AG04449 (cell line): ENCODE data around the gene ARTN.

Source experiments
- CTCF ChIA-PET: fragments of 350-600 bp; formaldehyde crosslinking; extraction: SDS; loops from one replicate; lab custom pipeline; 2021; ENCODE audit warnings: antibody characterized with exemption; lab: Yijun Ruan, JAX
- POLR2A ChIA-PET: fragments of 400-600, 350-600 bp; formaldehyde crosslinking; extraction: SDS; loops from one replicate; lab custom pipeline; 2020; ENCODE audit warnings: antibody characterized with exemption, inconsistent platforms; lab: Yijun Ruan, JAX
- DNase-seq: peaks from one replicate; pipeline ENCODE4 v3.0.0-alpha.2; 2010; ENCODE audit warnings: low read depth, low spot score
- H3K4me3 ChIP-seq: 2 replicates; pipeline ENCODE4 v1.5.1; 2011; ENCODE audit warnings: low read depth, mild to moderate bottlenecking, control low read depth, low read length
- TF ChIP-seq, protein P1 (sequence below): IDR thresholded peaks from one replicate; pipeline ENCODE4 v1.5.1; 2011; ENCODE audit warnings: mild to moderate bottlenecking, moderate library complexity, low read length, control low read depth, inconsistent platforms; ENCODE audit not compliant: insufficient read depth; ENCODE audit errors: missing control alignments

ARTN gene

DNA sequence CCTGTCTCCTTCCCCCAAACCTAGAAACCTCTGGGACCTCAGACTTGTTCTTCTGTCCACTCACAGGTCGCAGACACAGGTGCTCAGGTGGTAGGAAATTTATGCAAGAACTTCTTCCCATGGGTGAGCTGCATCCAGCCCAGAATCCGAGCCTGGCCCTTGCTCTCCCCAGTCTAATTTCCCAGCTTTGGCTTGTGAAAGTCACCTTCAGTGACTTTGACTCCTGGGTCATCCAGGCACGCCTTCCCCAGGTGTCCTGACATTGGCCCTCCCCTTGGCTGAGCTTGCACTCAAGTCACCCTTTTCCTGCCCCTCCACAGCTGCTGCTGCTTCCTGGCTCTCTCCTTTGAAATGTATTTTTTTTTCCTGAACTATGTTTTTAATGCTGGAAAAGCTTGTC is 19.8 kb downstream of the ARTN start:
- no peak overlapping the region for H3K4me3 ChIP-seq
- POLR2A ChIA-PET = no interaction called here
- TF ChIP-seq, protein P1, sequence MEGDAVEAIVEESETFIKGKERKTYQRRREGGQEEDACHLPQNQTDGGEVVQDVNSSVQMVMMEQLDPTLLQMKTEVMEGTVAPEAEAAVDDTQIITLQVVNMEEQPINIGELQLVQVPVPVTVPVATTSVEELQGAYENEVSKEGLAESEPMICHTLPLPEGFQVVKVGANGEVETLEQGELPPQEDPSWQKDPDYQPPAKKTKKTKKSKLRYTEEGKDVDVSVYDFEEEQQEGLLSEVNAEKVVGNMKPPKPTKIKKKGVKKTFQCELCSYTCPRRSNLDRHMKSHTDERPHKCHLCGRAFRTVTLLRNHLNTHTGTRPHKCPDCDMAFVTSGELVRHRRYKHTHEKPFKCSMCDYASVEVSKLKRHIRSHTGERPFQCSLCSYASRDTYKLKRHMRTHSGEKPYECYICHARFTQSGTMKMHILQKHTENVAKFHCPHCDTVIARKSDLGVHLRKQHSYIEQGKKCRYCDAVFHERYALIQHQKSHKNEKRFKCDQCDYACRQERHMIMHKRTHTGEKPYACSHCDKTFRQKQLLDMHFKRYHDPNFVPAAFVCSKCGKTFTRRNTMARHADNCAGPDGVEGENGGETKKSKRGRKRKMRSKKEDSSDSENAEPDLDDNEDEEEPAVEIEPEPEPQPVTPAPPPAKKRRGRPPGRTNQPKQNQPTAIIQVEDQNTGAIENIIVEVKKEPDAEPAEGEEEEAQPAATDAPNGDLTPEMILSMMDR = no peak
- CTCF ChIA-PET = interaction anchor here (1.3 to 2.9 kb wide), 3 partner anchors 19 to 190 kb away, joined by 4 to 18 read pairs (median 11); partner anchors contain the start of gene ARTN
- no peak for DNase-seq

DNA sequence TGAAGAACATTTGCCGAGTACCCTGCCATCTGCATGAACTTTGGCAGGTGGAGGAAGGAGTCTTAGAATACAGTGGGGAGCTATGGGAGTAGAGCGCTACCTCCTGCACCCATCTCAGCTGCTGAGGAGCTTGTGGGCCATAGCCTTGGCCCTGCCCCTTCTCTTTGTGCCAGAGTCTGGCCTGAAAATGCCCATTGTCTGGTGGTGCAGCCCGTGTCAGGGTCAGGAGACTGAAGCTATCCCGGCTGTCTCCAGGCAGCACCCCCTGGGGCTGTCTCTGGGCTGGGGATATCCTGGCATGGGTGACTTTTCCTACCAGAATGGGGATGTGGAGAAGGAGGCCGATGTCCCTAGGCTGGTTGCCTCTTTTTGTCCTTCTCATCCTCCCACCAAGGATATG is 20.4 kb downstream of the ARTN start:
- DNase-seq = no peak
- ChIA-PET POLR2A (no interaction called here), CTCF (interaction anchor here (1.3 to 2.9 kb wide), 3 partner anchors 19 to 190 kb away, joined by 4 to 18 read pairs (median 11); partner anchors contain the start of gene ARTN)
- no peak overlapping the region for H3K4me3 ChIP-seq
- TF ChIP-seq, protein P1 = no peak

DNA sequence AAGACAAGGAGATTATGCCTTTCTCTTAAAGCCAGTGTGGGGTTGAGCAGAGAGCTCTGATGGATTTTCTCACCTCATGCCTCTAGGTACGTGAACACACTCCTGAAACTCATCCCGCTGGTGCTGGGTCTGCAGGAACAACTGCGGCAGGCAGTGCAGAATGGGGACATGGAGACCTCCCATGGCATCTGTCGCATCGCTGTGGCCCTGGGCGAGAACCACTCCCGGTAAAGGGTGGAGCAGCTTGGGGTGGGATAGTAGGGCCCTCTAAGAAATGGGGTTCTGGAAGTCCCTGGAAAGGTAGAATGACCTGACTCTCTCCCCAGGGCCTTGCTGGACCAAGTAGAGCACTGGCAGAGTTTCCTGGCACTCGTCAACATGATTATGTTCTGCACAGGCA is 22.6 kb downstream of the ARTN start:
- CTCF ChIA-PET = interaction anchor here (0.6 to 2.9 kb wide), 3 partner anchors 9 to 22 kb away, joined by 3 to 18 read pairs (median 5); partner anchors contain the start of genes ARTN and IPO13
- POLR2A ChIA-PET = interaction anchor here (1.5 kb wide), 1 partner anchor 9 kb away, joined by 4 read pairs; the partner anchor contains the start of gene IPO13
- no peak overlapping the region for H3K4me3 ChIP-seq
- no peak for DNase-seq
- TF ChIP-seq, protein P1 = no peak

DNA sequence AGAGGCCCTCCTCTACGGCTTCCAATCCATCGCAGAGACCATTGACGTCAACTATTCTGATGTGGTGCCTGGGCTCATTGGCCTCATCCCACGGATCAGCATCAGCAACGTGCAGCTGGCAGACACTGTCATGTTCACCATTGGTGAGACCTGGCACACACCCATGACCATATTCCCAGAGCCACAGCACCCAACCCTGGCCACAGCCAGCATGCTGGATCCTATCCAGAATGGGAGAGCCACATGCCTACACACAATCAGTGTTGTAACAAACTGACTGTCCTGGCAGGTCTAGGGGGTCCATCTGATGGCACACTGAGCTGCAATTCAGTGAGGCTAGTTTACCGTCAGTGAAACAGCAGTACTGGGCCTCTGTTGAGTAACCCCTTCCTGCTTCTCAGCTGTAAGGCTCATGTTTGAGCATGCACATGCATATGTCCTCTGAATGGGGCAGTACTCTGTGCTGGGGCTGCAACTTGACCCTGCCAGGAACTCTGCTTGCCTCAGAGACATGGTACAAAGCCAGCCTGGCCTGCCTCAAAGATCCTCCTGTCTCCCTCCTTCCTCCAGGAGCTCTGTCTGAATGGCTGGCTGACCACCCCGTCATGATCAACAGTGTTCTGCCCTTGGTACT is 23.9 kb downstream of the ARTN start:
- ChIA-PET CTCF (interaction anchor here (2.2 kb wide), 1 partner anchor 194 kb away, joined by 9 read pairs; no protein-coding TSS in a partner anchor), POLR2A (no interaction called here)
- TF ChIP-seq, protein P1 = no peak
- no peak for DNase-seq
- H3K4me3 ChIP-seq = no peak overlapping the region

DNA sequence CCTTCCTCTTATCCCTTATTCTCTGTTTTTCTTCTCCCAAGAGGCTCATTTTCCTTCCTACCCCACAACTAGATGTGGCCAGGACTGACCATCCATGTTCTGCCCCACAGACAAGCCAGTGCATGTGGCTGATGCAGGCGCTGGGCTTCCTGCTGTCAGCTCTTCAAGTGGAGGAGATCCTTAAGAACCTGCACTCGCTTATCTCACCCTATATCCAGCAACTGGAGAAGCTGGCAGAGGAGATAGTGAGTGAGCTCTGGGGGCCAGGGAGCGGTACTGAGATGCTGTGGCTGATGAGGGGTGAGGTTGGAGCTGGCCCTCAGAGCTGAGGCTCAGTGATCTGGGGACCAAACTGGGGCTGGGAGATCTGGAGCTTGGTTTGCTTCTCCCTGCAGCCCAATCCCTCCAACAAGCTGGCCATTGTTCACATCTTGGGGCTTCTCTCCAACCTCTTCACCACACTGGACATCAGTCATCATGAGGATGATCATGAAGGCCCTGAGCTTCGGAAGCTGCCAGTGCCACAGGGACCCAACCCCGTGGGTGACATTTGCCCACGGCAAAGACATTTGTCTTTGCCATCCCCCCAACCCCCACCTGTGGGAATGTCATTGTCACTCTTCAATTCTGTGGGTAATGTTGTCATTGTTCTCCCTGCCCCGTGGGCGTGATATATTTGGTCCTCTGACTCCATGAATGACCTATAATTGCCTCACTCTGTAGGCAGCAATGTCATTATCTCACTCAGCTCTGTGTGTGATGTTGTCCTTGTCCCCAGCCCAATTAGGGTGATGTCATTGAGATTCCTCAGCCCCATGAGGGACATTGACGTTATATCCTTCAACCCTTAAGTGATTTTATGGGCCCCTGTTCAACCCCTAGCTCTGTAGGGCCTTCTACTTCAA is 25.0 kb downstream of the ARTN start:
- POLR2A ChIA-PET = no interaction called here
- no peak overlapping the region for H3K4me3 ChIP-seq
- DNase-seq = no peak
- CTCF ChIA-PET = interaction anchor here (1.2 to 2.2 kb wide), 5 partner anchors 11 to 195 kb away, joined by 3 to 9 read pairs (median 4); partner anchors contain the start of genes ARTN, ATP6V0B, DPH2 and IPO13
- TF ChIP-seq, protein P1 = no peak

DNA sequence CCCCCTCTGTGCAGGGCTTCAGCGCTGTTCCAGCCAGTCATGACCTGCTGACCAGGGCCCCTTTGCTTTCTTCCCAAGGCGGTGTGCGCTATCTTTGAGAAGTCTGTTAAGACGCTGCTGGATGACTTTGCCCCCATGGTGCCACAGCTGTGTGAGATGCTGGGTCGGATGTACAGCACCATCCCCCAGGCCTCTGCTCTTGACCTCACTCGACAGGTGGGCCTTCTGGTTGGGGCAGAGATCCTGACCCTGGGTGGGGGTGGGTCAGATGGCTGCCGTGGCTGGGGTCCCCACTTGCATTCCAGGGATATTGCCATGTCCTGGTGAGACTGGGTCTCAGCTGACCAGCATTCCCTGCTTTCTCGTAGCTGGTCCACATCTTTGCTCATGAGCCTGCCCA is 27.2 kb downstream of the ARTN start:
- TF ChIP-seq, protein P1 = no peak
- CTCF ChIA-PET = interaction anchor here (1.5 kb wide), 1 partner anchor 10 kb away, joined by 5 read pairs; no protein-coding TSS in a partner anchor
- H3K4me3 ChIP-seq = no peak overlapping the region
- POLR2A ChIA-PET = no interaction called here
- DNase-seq = no peak
